Measurements from ENCODE around the gene MIER3. TPM values are rescaled to one million over a fixed set of nuclear protein-coding genes. Genes with fewer than 3 reads are reported as not detected.

MIER3 gene
- total RNA-seq, 1 experiment from 2014 or later, result 6.5 TPM

GRCh38 chr5:56900858-56901578 is 50.9 kb downstream of the MIER3 start:
- Histone ChIP-seq H2AFZ (ENCODE audit: low read length) (no peak overlapping the region), H4K20me1 (ENCODE audit: low read length) (no peaks in the 10 kb centered on the region), H3K27me3 (ENCODE audit: low read length) (no peaks in the 10 kb centered on the region), H3K79me2 (ENCODE audit: low read length) (no peaks in the 10 kb centered on the region), H3K9me3 (ENCODE audit: low read length) (no peaks in the 10 kb centered on the region), H3K9ac (ENCODE audit: low read length) (no peak overlapping the region), H3K4me3 (ENCODE audit: low read length) (no peak overlapping the region), H3K9me2 (replicated peaks; ENCODE audit: low read length) (no peaks in the 10 kb centered on the region), H3K4me1 (ENCODE audit: insufficient read depth, low read length) (no peaks in the 10 kb centered on the region), H3K4me2 (ENCODE audit: low read length) (peak overlapping the region; percentile 24; the same call in 1 of the 2 replicates), H3F3A (ENCODE audit: low read length, unreplicated experiment) (no peaks in the 10 kb centered on the region), H3K36me3 (ENCODE audit: low read depth, low read length) (no peaks in the 10 kb centered on the region), H3K27ac (ENCODE audit: low read length) (no peak overlapping the region)
- ChIA-PET POLR2A (ENCODE audit: unreplicated experiment) (interaction anchor here (0.6 kb wide), 1 partner anchor 285 kb away, joined by 3 read pairs; no protein-coding TSS in a partner anchor), CTCF (interaction anchor here (0.7 to 1.4 kb wide), 2 partner anchors 9 to 237 kb away, joined by 4 read pairs; no protein-coding TSS in a partner anchor)
- peak; percentile 56 for DNase-seq
- TF ChIP-seq CTCF (conservative IDR thresholded peaks at IDR 0.05; ENCODE audit: low read depth, low read length) (peak; percentile 64), EZH2phosphoT487 (IDR thresholded peaks at IDR 0.05; ENCODE audit: borderline replicate concordance, low read length) (no peak), EZH2 (IDR thresholded peaks at IDR 0.05; ENCODE audit: low read length, unreplicated experiment) (no peak)
- intact Hi-C loops (cut with micrococcal nuclease), result loop anchor here (1.0 to 10.0 kb wide), 5 partner anchors 182 to 1564 kb away; partner anchors contain the start of gene PLK2
- BruUV-seq (replicated peaks), result no TSS peak
- peak; percentile 62 for ATAC-seq

GRCh38 chr5:56900395-56900794 is 51.5 kb downstream of the MIER3 start:
- Histone ChIP-seq H3K4me1 (ENCODE audit: insufficient read depth, low read length) (no peaks in the 10 kb centered on the region), H3K9ac (ENCODE audit: low read length) (no peak overlapping the region), H3K27ac (ENCODE audit: low read length) (no peak overlapping the region), H3K27me3 (ENCODE audit: low read length) (no peaks in the 10 kb centered on the region), H3K79me2 (ENCODE audit: low read length) (no peaks in the 10 kb centered on the region), H3K9me3 (ENCODE audit: low read length) (no peaks in the 10 kb centered on the region), H3K36me3 (ENCODE audit: low read depth, low read length) (no peaks in the 10 kb centered on the region), H4K20me1 (ENCODE audit: low read length) (no peaks in the 10 kb centered on the region), H3K4me3 (ENCODE audit: low read length) (no peak overlapping the region), H3K4me2 (ENCODE audit: low read length) (peak overlapping the region; percentile 24; the same call in 1 of the 2 replicates), H3K9me2 (replicated peaks; ENCODE audit: low read length) (no peaks in the 10 kb centered on the region), H2AFZ (ENCODE audit: low read length) (no peak overlapping the region), H3F3A (ENCODE audit: low read length, unreplicated experiment) (no peaks in the 10 kb centered on the region)
- DNase-seq (peak; percentile 2), ATAC-seq (peak; percentile 55)
- intact Hi-C loops (cut with micrococcal nuclease), result loop anchor here (1.0 to 10.0 kb wide), 5 partner anchors 182 to 1564 kb away; partner anchors contain the start of gene PLK2
- no peak for TF ChIP-seq EZH2 (IDR thresholded peaks at IDR 0.05; ENCODE audit: low read length, unreplicated experiment)
- no peak for TF ChIP-seq CTCF (conservative IDR thresholded peaks at IDR 0.05; ENCODE audit: low read depth, low read length)
- no peak for TF ChIP-seq EZH2phosphoT487 (IDR thresholded peaks at IDR 0.05; ENCODE audit: borderline replicate concordance, low read length)
- ChIA-PET CTCF (interaction anchor here (0.7 to 1.4 kb wide), 2 partner anchors 10 to 238 kb away, joined by 4 read pairs; no protein-coding TSS in a partner anchor), POLR2A (ENCODE audit: unreplicated experiment) (interaction anchor here (0.6 kb wide), 1 partner anchor 286 kb away, joined by 3 read pairs; no protein-coding TSS in a partner anchor)
- no TSS peak for BruUV-seq (replicated peaks)

GRCh38 chr5:56898213-56898612 is 53.7 kb downstream of the MIER3 start:
- Histone ChIP-seq H3K4me3 (ENCODE audit: low read length) (no peak overlapping the region), H3K79me2 (ENCODE audit: low read length) (no peaks in the 10 kb centered on the region), H3K27ac (ENCODE audit: low read length) (no peak overlapping the region), H2AFZ (ENCODE audit: low read length) (no peak overlapping the region), H3K9ac (ENCODE audit: low read length) (no peak overlapping the region), H3K36me3 (ENCODE audit: low read depth, low read length) (0 out of 2 replicates have a peak, but pooled peaks cover 8% of the 10 kb centered on the region), H3K27me3 (ENCODE audit: low read length) (no peaks in the 10 kb centered on the region), H3F3A (ENCODE audit: low read length, unreplicated experiment) (no peaks in the 10 kb centered on the region), H3K4me2 (ENCODE audit: low read length) (no peak overlapping the region), H4K20me1 (ENCODE audit: low read length) (no peaks in the 10 kb centered on the region), H3K4me1 (ENCODE audit: insufficient read depth, low read length) (no peaks in the 10 kb centered on the region), H3K9me2 (replicated peaks; ENCODE audit: low read length) (no peaks in the 10 kb centered on the region), H3K9me3 (ENCODE audit: low read length) (no peaks in the 10 kb centered on the region)
- intact Hi-C loops (cut with micrococcal nuclease), result no loop called here
- ChIA-PET CTCF (interaction anchor here (0.5 to 0.6 kb wide), 2 partner anchors 61 to 333 kb away, joined by 3 read pairs; no protein-coding TSS in a partner anchor), POLR2A (ENCODE audit: unreplicated experiment) (no interaction called here)
- DNase-seq (no peak), ATAC-seq (no peak)
- BruUV-seq (replicated peaks), result no TSS peak
- TF ChIP-seq CTCF (conservative IDR thresholded peaks at IDR 0.05; ENCODE audit: low read depth, low read length), result no peak
- TF ChIP-seq EZH2phosphoT487 (IDR thresholded peaks at IDR 0.05; ENCODE audit: borderline replicate concordance, low read length), result no peak
- no peak for TF ChIP-seq EZH2 (IDR thresholded peaks at IDR 0.05; ENCODE audit: low read length, unreplicated experiment)
